ENCODE results near the gene MED6. TPM values are rescaled to one million over a fixed set of nuclear protein-coding genes. Genes with fewer than 3 reads are reported as not detected.

Gene MED6
- total and polyA plus RNA-seq, 2 donors (not counting 1 experiment from before 2014, with no cell fraction given), result 26.6 to 46.1 TPM

DNA sequence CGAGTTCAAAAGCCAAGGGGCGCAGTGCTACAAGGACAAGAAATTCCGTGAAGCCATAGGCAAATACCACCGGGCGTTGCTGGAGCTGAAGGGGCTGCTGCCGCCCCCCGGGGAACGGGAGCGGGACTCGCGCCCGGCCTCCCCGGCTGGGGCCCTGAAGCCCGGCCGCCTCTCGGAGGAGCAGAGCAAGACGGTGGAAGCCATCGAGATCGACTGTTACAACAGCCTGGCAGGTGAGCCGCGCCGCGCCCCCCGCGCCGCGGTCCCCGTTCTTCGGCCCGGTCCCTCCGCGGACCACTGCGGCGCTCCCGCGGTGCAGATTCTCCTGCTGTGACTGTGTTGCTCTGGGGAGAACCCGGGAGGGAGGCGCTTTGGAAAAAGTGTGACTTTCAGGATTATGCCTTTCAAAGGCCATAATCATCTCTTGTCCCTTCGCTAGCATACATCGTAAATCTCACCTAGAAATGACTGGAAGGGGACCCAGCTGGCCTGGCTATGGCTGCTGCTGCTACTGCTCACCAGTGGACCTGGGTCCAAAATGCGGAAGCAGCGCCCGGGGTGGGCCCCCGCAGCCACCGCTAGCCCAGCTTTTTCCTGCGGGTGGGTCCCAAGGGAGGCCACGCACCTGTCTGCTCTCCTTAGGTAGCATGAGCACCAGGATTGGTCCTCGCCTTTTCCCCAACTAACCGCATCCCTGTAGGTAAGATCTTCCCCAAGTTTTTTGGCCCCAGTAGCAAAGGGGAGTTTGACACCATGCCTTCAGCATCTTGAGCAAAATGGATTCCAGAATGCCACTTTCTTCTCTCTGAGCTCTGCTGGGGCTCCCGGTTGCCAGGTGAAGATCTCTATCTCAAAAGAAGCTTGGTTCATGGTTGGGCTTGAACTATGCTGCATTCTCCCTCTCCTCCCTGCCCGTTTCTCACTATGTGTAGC lies 42.1 kb upstream of the MED6 start:
- no peak overlapping the region for H3K27ac ChIP-seq (ENCODE audit: insufficient read depth, low read length)
- no peaks in the 10 kb centered on the region for H4K20me1 ChIP-seq (ENCODE audit: control insufficient read depth, extremely low read depth, insufficient read depth, low read length)
- peak overlapping the region; percentile 82 for H3K4me2 ChIP-seq (ENCODE audit: extremely low read depth, insufficient read depth, low read length)
- TF ChIP-seq, protein P1, sequence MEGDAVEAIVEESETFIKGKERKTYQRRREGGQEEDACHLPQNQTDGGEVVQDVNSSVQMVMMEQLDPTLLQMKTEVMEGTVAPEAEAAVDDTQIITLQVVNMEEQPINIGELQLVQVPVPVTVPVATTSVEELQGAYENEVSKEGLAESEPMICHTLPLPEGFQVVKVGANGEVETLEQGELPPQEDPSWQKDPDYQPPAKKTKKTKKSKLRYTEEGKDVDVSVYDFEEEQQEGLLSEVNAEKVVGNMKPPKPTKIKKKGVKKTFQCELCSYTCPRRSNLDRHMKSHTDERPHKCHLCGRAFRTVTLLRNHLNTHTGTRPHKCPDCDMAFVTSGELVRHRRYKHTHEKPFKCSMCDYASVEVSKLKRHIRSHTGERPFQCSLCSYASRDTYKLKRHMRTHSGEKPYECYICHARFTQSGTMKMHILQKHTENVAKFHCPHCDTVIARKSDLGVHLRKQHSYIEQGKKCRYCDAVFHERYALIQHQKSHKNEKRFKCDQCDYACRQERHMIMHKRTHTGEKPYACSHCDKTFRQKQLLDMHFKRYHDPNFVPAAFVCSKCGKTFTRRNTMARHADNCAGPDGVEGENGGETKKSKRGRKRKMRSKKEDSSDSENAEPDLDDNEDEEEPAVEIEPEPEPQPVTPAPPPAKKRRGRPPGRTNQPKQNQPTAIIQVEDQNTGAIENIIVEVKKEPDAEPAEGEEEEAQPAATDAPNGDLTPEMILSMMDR (conservative IDR thresholded peaks at IDR 0.05 in 1 of 2, IDR thresholded peaks at IDR 0.05 in 1 of 2; ENCODE audit: low read depth in 1 of 2, low read length in 2 of 2), result no peak
- TF ChIP-seq EZH2 (IDR thresholded peaks at IDR 0.05; ENCODE audit: low read length, missing control alignments), result peak; percentile 89
- H3K36me3 ChIP-seq (ENCODE audit: control insufficient read depth, insufficient read depth, low read length), result no peaks in the 10 kb centered on the region
- H2AFZ ChIP-seq (ENCODE audit: low read length), result peak overlapping the region; percentile 30
- H3K4me1 ChIP-seq (ENCODE audit: control insufficient read depth, extremely low read depth, insufficient read depth, low read length), result no peaks in the 10 kb centered on the region
- H3K27me3 ChIP-seq (ENCODE audit: control insufficient read depth, insufficient read depth, low read length), result peaks cover 34% of the 10 kb centered on the region
- DNase-seq (ENCODE audit: low read depth in 2 of 2), result no peak
- H3K9me3 ChIP-seq (ENCODE audit: control insufficient read depth, insufficient read depth, low read depth, low read length), result no peaks in the 10 kb centered on the region
- no peaks in the 10 kb centered on the region for H3K79me2 ChIP-seq (ENCODE audit: control insufficient read depth, insufficient read depth, low read length)
- H3K9ac ChIP-seq (ENCODE audit: insufficient read depth, low read length), result no peak overlapping the region
- peak overlapping the region in 3 of 4 experiments; percentile 31 to 58 (median 55) for H3K4me3 ChIP-seq (replicated peaks in 1 of 4; ENCODE audit: control extremely low read depth in 1 of 4, insufficient read depth in 1 of 4, low read depth in 3 of 4, low read length in 4 of 4)

DNA sequence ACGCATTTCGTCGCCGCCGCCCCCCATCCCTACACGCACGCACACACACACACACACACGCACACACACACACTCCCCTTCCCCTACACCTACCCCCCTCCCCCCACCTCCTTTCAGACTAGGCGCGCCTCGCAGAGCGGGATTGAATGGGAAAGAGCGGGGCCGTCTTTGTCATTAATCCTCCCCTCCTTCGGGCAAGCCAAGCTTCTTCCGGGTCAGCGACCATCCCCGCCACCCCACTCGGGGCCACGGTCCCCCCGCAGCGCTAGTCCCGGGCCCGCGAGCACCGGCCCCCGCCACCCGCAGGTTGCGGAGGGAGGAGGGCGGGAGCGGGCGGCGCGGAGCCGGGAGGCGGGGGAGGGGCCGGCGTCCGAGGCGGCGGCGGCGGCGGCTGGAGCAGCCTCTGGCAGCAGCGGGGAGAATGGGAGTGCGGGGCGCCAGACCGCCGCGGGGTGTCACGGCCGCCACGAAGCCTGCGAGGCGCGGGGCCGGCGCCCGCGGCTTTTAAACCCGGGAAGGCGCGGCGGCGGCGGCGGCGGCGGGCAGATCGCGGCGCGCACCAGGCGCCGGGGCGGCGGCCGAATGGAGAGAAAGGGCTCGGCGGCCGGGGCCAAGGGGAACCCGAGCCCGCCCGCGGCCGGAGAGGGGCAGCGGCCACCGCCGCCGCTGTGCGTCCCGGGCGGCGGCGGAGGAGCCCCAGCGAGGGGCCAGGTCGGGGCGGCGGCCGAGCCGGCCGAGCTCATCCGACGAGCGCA lies 41.3 kb upstream of the MED6 start, which contains the start of gene TTC9:
TTC9 (plus strand) TSS at position 369 of the 755 bp plus-strand sequence; CDS start at position 583, 214 bp downstream.
- Histone ChIP-seq H3K36me3 (ENCODE audit: control insufficient read depth, insufficient read depth, low read length) (no peaks in the 10 kb centered on the region), H3K27ac (ENCODE audit: insufficient read depth, low read length) (no peak within 1 kb of the TSS), H3K9ac (ENCODE audit: insufficient read depth, low read length) (peak within 1 kb of the TSS; percentile 7), H3K4me3 (replicated peaks in 1 of 4; ENCODE audit: control extremely low read depth in 1 of 4, insufficient read depth in 1 of 4, low read depth in 3 of 4, low read length in 4 of 4) (peak within 1 kb of the TSS; percentile 33 to 58 (median 54)), H3K4me1 (ENCODE audit: control insufficient read depth, extremely low read depth, insufficient read depth, low read length) (no peaks in the 10 kb centered on the region), H3K4me2 (ENCODE audit: extremely low read depth, insufficient read depth, low read length) (peak within 1 kb of the TSS; percentile 82), H3K27me3 (ENCODE audit: control insufficient read depth, insufficient read depth, low read length) (peaks cover 34% of the 10 kb centered on the region), H4K20me1 (ENCODE audit: control insufficient read depth, extremely low read depth, insufficient read depth, low read length) (no peaks in the 10 kb centered on the region), H3K79me2 (ENCODE audit: control insufficient read depth, insufficient read depth, low read length) (no peaks in the 10 kb centered on the region), H2AFZ (ENCODE audit: low read length) (peak within 1 kb of the TSS; percentile 30), H3K9me3 (ENCODE audit: control insufficient read depth, insufficient read depth, low read depth, low read length) (no peaks in the 10 kb centered on the region)
- TF ChIP-seq, protein P1 (conservative IDR thresholded peaks at IDR 0.05 in 1 of 2, IDR thresholded peaks at IDR 0.05 in 1 of 2; ENCODE audit: low read depth in 1 of 2, low read length in 2 of 2), result no peak
- TF ChIP-seq EZH2 (IDR thresholded peaks at IDR 0.05; ENCODE audit: low read length, missing control alignments), result no peak
- no peak for DNase-seq (ENCODE audit: low read depth in 2 of 2)
